GM20431 (cell line): ENCODE results near the gene ELOVL4.

Experiments used
- in situ Hi-C: fragments of 300-500 bp; cut with MseI, MboI; formaldehyde crosslinking; loops from one replicate; pipeline ENCODE4 v1.15.0; 2020; ENCODE audit warnings: low sequenced_read_pairs; ENCODE audit not compliant: unreplicated experiment

ELOVL4 gene

GRCh38 chr6:79947191-79948186, at the start of gene ELOVL4:
ELOVL4 (minus strand) TSS chr6:79947553; CDS start chr6:79947279, 274 bp downstream.
- in situ Hi-C loops = loop anchor here (25.0 kb wide), 1 partner anchor 140 kb away; no protein-coding TSS in a partner anchor

DNA sequence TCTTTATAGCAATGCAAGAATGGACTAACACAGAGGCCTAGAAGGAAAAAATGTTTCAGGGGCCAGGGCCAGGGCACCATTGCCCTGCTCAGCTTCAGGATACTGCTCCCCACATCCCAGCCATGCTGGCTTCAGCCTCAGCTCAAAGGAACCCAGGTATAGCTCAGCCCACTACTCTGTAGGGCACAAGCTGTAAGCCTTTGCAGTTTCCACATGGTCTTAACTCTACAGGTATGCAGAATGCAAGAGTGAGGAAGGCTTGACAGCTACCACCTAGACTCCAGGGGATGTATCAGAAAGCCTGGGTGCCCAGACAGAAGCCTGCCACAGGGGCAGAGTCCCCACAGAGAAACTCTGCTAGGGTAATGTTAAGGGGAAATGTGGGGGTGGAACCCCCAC, 46.6 kb upstream of the ELOVL4 start:
- in situ Hi-C loops = no loop called here

DNA sequence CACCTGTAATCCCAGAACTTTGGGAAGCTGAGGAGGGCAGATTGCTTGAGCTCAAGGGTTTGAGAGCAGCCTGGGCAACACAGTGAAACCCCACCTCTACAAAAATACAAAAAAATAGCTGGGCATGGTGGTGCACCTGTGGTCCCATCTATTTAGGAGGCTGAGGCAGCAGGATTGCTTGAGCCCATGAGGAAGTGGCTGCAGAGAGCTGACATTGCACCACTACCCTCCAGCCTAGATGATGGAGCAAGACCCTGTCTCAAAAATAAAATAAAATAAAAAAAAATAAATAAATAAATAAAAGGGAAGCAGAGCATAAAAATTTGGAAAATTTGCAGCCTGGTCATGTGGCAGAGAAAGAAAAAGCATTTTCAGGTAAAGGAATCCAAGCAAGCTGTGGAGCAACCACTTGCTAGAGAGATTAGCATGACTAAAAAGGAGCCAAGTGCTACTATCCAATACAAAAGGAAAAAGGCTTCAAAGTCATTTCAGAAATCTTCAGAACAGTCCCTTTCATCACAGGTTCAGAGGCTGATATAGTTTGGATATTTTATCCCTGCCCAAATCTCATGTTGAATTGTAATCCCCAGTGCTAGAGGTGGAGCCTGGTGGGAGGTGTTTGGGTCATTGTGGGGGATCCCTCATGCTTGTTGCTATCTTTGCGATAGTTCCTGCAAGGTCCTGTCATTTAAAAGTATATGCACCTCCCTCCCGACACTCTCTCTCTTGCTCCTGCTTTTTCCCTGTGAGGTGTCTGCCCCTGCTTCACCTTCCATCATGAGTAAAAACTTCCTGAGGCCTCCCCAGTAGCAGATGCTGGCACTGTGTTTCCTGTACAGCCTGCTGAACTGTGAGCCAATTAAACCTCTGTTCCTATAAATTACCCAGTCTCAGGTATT, 45.9 kb upstream of the ELOVL4 start:
- in situ Hi-C loops = no loop called here

GRCh38 chr6:79989641-79990040, 42.3 kb upstream of the ELOVL4 start:
- in situ Hi-C loops = no loop called here

DNA sequence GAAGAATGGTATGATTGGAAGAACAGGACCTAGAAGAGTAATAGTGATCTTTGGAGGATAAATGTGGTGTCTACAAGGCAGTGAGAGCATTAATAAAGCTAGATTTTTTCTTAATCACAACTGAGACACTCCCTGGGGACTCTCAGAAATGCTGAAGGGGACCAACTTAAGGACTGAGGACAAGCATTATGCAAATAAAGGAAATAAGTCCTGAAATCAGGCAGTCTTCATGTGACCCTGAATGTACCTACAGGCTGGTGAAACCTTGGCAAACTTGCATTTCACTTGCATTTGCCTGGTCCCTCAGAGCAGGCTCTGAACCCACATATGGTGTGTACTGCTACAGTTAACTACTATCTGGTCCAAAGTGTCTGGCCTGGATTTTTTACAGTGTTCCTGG, 37.8 kb upstream of the ELOVL4 start:
- in situ Hi-C loops = no loop called here

DNA sequence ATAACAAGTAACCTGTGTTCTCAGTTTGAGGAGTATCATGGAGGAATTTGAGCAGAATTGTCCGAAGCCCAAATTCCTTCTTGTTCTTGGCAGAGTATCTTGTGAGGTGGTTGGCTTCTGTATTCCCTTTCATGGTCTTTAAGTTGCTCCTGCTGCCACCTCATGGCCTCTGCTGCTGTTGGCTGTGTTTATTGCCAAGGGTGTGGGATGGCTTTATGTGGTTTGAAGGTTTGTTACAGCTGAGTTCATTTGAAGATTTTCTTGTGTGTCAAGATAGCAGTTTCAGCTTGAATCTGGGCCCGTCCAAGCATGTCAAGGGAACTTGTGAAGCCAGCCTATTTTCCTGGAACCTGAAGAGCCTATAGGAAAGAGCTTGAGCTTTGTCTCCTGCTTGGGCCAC, 36.9 kb upstream of the ELOVL4 start:
- in situ Hi-C loops = no loop called here

GRCh38 chr6:79981652-79982051, 34.3 kb upstream of the ELOVL4 start:
- in situ Hi-C loops = no loop called here

DNA sequence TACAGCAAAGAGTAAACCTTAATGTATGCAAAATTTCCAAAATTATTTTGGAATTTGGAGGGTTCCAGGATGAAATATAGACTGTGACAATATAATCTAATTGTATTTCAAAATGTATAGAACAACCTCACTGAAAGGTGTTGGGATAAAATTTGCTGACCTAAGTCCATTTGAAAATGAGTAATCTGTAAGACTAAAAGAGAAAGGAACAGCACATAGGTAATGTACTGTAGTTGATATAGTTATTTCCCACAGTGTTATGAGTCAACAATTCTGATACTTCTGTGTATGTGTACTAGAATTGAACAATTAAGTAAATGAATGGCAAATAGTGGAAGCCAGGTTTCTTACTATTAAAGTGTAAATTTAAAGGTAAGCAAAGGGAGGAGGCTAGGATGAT, 23.8 kb upstream of the ELOVL4 start:
- in situ Hi-C loops = no loop called here

DNA sequence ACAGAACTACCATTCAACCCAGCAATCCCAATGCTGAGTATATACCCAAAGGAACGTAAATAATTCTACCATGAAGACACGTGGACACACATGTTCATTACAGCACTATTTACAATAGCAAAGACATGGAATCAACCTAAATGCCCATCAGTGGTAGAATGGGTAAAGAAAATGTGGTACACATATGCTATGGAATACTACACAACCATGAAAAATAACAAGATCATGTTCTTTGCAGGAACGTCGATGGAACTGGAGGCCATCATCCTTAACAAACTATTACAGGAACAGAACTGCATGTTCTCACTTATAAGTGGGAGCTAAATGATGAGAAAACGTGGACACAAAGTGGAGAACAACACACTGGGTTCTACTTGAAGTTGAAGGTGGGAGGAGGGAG, 22.4 kb upstream of the ELOVL4 start:
- in situ Hi-C loops = no loop called here

- in situ Hi-C loops = no loop called here
These were observed 19.8 kb upstream of the ELOVL4 start for GRCh38 chr6:79967178-79967577.

DNA sequence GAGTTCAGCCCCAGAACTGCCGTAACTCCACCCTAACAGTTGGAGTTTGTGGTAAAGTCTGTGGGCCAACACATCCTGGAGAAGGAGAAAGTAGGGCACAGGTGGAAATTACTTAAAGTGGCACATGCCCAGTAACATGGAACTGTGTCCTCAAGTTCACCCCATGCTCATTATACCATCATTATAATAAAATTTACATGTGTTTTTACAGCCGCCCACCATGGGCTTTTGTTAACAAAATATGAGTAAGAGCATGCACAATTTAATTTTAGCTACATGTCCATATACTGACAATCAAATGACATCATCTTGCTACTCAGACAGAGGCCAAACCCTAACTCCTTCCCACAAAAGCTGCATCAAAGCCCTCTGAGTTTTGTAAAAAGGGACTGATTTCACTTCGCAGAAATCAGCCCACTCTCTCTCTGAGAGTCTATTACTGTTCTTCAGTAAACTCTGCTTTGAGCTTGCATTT, 17.3 kb upstream of the ELOVL4 start:
- in situ Hi-C loops = no loop called here

GRCh38 chr6:79954849-79955248, 7.5 kb upstream of the ELOVL4 start:
- in situ Hi-C loops = no loop called here

DNA sequence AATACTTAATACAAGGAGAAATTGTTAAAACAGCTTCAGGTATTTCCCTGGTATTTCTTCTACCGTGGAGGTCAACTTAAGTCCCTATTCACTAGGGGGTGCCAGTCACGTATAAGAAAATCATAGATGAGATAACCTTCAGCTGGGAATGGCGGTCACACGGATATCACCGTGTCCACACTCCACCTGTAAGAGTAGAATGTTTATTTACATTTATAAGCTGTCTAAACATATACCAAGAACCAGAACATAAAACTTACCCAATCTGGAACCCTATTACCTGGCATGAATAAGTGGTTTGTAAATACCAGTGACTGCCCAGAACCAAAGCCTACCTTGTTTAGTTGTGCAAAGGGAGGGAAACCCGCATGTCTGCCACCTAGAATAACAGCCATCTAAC, 1.9 kb upstream of the ELOVL4 start:
- in situ Hi-C loops = loop anchor here (25.0 kb wide), 1 partner anchor 138 kb away; no protein-coding TSS in a partner anchor

GRCh38 chr6:79946272-79947190, 822 bp downstream of the ELOVL4 start:
- in situ Hi-C loops = loop anchor here (25.0 kb wide), 1 partner anchor 141 kb away; no protein-coding TSS in a partner anchor

DNA sequence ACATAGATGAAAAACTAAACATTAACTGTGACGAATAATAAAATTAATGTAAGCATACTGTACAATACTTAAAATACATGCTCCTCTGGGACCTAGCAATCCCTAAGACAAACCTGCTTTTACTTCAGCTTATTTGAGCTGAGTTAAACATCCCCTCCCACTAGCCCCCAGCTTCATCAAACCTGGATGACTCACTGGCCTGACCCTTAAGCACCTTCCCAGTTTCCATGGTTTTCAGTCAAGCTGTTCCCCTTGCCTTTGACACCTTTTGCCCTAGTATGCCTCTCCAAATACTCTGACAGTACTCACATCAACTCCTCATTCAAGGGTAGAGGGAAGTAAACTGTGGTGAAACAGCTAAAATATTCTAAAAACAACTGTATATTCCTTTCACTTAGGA, 4.2 kb downstream of the ELOVL4 start:
- in situ Hi-C loops = loop anchor here (25.0 kb wide), 1 partner anchor 144 kb away; no protein-coding TSS in a partner anchor

DNA sequence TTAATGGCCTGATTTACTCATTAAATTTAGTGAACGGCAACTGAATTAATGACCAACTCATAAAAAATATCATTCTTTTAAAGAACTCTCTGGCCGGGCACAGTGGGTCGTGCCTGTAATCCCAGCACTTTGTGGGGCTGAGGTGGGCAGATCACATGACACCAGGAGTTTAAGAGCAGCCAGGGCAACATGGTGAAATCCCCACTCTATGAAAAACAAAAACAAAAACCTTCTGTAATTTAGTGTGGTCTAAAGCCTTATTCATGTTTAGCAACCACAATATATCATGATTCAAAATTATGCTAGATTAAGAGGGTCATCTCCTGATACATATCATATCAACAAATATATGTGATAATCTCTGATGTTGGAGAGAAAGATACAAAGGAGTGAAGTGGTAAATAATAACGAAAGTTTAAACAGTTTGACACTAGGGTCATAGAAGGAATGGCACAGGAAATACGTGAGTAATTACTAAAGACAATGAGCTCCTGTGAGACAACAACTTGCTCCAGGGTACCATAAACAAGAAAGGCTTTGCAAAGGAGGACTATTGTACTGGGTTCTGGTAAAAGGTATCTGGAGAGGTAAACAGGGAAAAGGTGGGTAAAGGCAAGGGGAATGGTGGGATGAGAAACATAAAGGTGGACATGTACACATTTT, 5.7 kb downstream of the ELOVL4 start:
- in situ Hi-C loops = loop anchor here (25.0 kb wide), 1 partner anchor 146 kb away; no protein-coding TSS in a partner anchor

DNA sequence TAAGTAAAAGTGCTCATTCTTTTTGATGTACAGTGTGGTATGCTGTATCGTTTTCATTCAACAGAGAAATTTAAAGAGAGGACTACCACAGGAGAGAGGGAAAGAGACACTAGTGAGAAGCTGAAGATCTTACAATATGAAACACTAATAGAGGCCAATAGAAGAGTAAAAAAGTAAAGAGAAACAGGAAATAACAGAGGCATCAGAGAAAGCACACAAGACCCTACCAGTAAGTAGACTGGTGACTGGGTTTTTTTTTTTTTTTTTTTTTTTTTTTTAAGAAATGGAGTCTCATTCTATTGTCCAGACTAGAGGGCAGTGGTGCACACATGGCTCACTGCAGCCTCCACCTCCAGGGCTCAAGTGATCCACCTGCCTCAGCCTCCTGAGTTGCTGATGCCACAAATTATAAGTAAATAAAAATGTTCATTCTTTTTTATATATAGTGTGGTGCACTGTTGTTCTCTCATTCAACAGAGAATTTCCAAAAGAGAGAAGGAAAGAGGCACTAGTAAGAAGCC, 18.8 kb downstream of the ELOVL4 start:
- in situ Hi-C loops = loop anchor here (25.0 kb wide), 1 partner anchor 159 kb away; no protein-coding TSS in a partner anchor

DNA sequence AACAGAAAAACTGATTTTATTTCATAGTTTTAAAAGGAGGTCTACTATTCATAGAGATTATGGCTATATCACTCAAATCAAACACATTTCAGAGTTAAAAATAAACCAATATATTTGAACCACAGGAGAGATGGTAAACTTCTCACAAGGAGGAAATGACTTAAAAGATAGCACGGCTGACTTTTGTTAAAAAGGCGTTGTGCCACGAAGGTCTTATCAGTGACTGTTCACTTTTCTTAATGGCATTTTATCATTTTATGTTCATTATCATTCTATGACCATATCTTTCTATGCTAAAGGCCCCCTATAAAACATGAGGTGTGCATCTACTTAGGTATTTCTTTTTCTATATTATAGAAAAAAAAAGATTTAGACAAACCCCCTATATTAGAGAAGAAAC, 19.6 kb downstream of the ELOVL4 start:
- in situ Hi-C loops = loop anchor here (25.0 kb wide), 1 partner anchor 160 kb away; no protein-coding TSS in a partner anchor
